RWPE1 (cell line): ENCODE measurements around the gene RAE1.
"Not testable (repeated sequence)": the region's sequence is repeated elsewhere in the genome, so short reads cannot be mapped to it uniquely, and the experiment has no call there.

Experiments used
- CTCF ChIA-PET: fragments of 350-600 bp; sonication (Branson Sonifier 250); formaldehyde crosslinking; extraction: SDS; loops from one replicate; lab custom pipeline; 2021; lab: Yijun Ruan, JAX
- POLR2A ChIA-PET: fragments of 400-600 bp; formaldehyde crosslinking; extraction: SDS; loops from one replicate; lab custom pipeline; 2020; ENCODE audit warnings: antibody characterized with exemption; ENCODE audit not compliant: low non-redundant PET; lab: Yijun Ruan, JAX
- DNase-seq: peaks from one replicate; pipeline ENCODE4 v3.0.0; 2012; ENCODE audit warnings: low spot score
- H3K27ac ChIP-seq: fragments of 450-650 bp; 2 replicates; pipeline ENCODE4 v1.5.1; 2017
- TF ChIP-seq, protein P1 (sequence below): fragments of 450-650 bp; conservative IDR thresholded peaks from 2 replicates; pipeline ENCODE4 v1.5.1; 2017; ENCODE audit warnings: low read depth, mild to moderate bottlenecking

RAE1 gene

DNA sequence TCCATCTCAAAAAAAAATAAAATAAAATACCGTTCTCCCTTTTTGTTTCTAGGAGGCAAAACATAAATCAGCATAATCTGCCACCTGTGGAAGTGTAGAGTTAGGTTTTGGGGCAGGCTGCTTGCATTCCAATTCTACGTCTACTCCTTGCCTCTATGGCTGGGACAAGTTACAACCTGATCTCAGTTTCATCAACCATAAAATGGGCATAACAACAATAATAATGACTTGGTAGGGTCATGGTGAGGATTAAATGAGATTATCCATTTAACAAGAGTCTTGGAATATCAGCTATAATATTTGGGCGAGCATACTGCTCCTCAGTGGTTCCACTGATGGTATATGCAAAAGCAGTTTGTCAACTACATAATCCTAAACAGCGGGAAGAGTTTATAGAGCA lies 3.7 kb upstream of the RAE1 start:
- TF ChIP-seq, protein P1, sequence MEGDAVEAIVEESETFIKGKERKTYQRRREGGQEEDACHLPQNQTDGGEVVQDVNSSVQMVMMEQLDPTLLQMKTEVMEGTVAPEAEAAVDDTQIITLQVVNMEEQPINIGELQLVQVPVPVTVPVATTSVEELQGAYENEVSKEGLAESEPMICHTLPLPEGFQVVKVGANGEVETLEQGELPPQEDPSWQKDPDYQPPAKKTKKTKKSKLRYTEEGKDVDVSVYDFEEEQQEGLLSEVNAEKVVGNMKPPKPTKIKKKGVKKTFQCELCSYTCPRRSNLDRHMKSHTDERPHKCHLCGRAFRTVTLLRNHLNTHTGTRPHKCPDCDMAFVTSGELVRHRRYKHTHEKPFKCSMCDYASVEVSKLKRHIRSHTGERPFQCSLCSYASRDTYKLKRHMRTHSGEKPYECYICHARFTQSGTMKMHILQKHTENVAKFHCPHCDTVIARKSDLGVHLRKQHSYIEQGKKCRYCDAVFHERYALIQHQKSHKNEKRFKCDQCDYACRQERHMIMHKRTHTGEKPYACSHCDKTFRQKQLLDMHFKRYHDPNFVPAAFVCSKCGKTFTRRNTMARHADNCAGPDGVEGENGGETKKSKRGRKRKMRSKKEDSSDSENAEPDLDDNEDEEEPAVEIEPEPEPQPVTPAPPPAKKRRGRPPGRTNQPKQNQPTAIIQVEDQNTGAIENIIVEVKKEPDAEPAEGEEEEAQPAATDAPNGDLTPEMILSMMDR = no peak
- CTCF ChIA-PET = interaction anchor here (0.7 to 11.6 kb wide), 7 partner anchors 84 to 370 kb away, joined by 3 to 108 read pairs (median 6); no protein-coding TSS in a partner anchor
- no peak overlapping the region for H3K27ac ChIP-seq
- DNase-seq = no peak
- POLR2A ChIA-PET = no interaction called here

DNA sequence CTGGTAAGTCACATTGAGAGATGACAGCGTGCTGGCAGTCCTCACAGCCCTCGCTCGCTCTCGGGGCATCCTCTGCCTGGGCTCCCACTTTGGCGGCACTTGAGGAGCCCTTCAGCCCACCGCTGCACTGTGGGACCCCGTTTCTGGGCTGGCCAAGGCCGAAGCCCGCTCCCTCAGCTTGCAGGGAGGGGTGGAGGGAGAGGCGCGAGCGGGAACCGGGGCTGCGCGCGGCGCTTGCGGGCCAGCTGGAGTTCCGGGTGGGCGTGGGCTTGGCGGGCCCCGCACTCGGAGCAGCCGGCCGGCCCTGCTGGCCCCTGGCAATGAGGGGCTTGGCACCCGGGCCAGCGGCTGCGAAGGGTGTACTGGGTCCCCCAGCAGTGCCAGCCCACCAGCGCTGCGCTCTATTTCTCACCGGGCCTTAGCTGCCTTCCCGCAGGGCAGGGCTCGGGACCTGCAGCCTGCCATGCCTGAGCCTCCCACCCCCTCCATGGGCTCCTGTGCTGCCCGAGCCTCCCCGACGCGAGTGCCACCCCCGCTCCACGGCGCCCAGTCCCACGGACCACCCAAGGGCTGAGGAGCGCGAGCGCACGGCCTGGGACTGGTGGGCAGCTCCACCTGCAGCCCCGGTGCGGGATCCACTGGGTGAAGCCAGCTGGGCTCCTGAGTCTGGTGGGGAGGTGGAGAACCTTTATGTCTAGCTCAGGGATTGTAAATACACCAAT lies 2.7 kb upstream of the RAE1 start:
- POLR2A ChIA-PET = not testable (repeated sequence)

DNA sequence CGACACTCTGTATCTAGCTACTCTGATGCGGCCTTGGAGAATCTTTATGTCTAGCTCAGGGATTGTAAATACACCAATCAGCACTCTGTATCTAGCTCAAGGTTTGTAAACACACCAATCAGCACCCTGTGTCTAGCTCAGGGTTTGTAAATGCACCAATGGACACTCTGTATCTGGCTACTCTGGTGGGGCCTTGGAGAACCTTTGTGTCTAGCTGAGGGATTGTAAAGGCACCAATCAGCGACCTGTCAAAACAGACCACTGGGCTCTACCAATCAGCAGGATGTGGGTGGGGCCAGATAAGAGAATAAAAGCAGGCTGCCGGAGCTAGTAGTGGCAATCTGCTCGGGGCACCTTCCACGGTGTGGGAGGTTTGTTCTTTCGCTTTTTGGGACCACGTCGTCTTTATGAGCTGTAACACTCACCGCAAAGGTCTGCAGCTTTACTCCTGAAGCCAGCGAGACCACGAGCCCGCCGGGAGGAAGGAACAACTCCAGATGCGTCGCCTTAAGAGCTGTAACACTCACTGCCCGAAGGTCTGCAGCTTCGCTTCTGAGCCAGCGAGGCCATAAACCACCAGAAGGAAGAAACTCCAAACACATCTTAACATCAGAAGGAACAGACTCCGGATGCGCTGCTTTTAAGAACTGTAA lies 2.0 kb upstream of the RAE1 start:
- POLR2A ChIA-PET = interaction anchor here (0.6 kb wide), 1 partner anchor 276 kb away, joined by 3 read pairs; no protein-coding TSS in a partner anchor
- DNase-seq, H3K27ac ChIP-seq: not testable (repeated sequence)
- CTCF ChIA-PET = interaction anchor here (0.6 to 11.6 kb wide), 6 partner anchors 17 to 453 kb away, joined by 3 to 108 read pairs (median 5); no protein-coding TSS in a partner anchor

More for the DNA sequence above, 2.7 kb upstream of the RAE1 start:
- CTCF ChIA-PET = interaction anchor here (0.6 to 11.6 kb wide), 5 partner anchors 16 to 295 kb away, joined by 3 to 108 read pairs (median 6); no protein-coding TSS in a partner anchor
- DNase-seq, H3K27ac ChIP-seq: not testable (repeated sequence)

DNA sequence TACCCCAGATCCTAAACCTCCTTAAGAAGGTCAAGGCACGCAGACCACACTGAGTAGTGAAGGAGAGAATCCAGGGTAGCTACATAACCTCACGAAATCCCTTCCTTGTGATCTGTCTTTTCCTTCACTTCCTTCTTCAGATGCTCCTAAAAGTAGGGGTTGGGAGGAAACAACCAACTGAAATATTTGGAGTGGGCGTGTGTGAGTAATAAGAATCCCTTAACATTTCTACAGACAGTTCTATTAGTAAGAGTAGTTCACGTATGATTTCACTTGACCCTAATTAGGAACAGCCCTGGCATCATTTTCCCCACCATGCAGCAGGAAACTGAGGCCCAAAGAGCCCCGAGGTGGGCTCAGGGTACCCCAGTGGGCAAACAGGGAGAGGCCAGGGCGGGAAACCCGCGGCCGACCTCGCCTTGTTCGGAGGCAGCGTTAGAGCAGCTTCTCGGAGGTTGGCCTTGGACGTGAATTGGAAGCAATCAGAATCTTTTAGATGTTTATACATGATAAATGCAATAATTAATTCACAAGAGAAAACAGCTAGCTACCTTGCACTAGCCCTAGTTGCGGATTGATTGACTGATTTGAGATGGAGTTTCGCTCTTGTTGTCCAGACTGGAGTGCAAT lies 859 bp upstream of the RAE1 start:
- no peak for DNase-seq
- TF ChIP-seq, protein P1 = no peak
- H3K27ac ChIP-seq = peak overlapping the region; percentile 85
- POLR2A ChIA-PET = no interaction called here
- CTCF ChIA-PET = interaction anchor here (0.6 to 11.6 kb wide), 4 partner anchors 18 to 336 kb away, joined by 3 to 108 read pairs (median 6); no protein-coding TSS in a partner anchor

DNA sequence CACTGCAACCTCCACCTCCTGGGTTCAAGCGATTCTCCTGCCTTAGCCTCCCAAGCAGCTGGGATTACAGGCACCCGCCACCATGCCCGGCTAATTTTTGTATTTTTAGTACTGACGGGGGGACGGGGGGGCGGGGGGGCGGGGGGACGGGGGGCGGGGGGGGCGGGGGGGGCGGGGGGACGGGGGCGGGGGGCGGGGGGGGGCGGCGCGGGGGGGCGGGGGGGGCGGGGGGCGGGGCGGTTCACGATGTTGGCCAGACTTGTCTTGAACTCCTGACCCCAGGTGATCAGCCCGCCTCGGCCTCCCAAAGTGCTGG lies 371 bp upstream of the RAE1 start:
- CTCF ChIA-PET, POLR2A ChIA-PET: not testable (repeated sequence)
- H3K27ac ChIP-seq = peak overlapping the region; percentile 85

DNA sequence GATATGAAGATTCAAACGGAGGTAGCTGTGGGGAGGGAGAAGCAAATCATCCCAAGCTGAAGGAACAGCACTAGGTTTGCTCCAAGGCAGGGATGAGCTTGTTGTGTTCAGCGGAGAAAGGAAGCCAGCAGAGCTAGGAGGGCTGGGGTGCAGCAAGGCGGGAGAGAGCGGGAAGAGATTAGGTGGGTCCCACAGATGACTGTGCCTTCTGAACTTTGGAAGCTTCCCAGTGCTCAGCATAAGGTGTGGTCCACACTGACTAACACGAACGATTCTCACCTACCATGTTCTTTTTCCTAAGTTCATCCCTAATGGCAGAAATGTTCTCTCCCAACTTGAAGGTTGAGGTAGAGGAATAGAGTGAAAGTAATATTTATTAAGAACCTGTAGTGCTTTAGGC lies 1.2 kb downstream of the RAE1 start:
- H3K27ac ChIP-seq = no peak overlapping the region
- POLR2A ChIA-PET = interaction anchor here (0.6 kb wide), 1 partner anchor 108 kb away, joined by 3 read pairs; no protein-coding TSS in a partner anchor
- TF ChIP-seq, protein P1 = no peak
- no peak for DNase-seq
- CTCF ChIA-PET = no interaction called here

More for the DNA sequence above, 371 bp upstream of the RAE1 start:
- DNase-seq = not testable (repeated sequence)

DNA sequence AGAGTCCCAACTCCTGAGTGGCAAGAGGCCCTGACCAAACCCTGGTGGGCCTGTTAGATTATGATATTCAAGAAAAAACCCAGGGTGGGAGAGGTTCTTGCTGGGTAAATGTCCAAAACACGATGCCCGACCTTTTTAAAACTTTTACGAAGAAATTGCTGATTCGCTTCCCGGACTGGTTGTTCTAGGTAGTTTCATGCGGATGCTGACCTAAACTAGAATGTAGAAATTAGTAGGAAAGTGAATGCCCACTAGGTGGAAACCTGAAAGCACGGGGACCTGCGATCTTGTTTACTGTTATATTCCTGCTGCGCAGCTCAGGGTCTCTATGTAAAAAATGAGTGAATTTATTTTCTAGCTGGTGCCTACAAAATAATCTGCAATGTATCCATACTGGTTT lies 2.3 kb downstream of the RAE1 start:
- DNase-seq = no peak
- TF ChIP-seq, protein P1 = no peak
- ChIA-PET POLR2A (no interaction called here), CTCF (interaction anchor here (0.6 kb wide), 1 partner anchor 100 kb away, joined by 3 read pairs; no protein-coding TSS in a partner anchor)
- H3K27ac ChIP-seq = no peak overlapping the region
